Ishikawa (cell line): ENCODE data around the gene PTCH1.

Source experiments
- EGR1 ChIP-seq: IDR thresholded peaks from 2 replicates; pipeline ENCODE4 v1.6.1; 2012
- FOXM1 ChIP-seq: IDR thresholded peaks from 2 replicates; pipeline ENCODE4 v1.6.1; 2012; ENCODE audit warnings: low read depth, borderline replicate concordance
- NFIC ChIP-seq: IDR thresholded peaks from 2 replicates; pipeline ENCODE4 v1.6.1; 2012
- REST ChIP-seq: IDR thresholded peaks from 2 replicates; pipeline ENCODE4 v1.6.1; 2012; ENCODE audit warnings: low read depth, mild to moderate bottlenecking
- TCF12 ChIP-seq: IDR thresholded peaks from 2 replicates; pipeline ENCODE4 v1.6.1; 2012; ENCODE audit warnings: low read depth
- YY1 ChIP-seq: IDR thresholded peaks from 2 replicates; pipeline ENCODE4 v1.6.1; 2012; ENCODE audit warnings: low read depth

- TF ChIP-seq YY1, result no peak
- TF ChIP-seq TCF12, result no peak
- no peak for TF ChIP-seq FOXM1
- no peak for TF ChIP-seq REST
- TF ChIP-seq NFIC, result no peak
- no peak for TF ChIP-seq EGR1
These were observed 3.1 kb downstream of the PTCH1 start for GRCh38 chr9:95513711-95514110.
